NB4 (cell line): ENCODE measurements around the gene URB2.

ENCODE experiments used
- MAX ChIP-seq: IDR thresholded peaks from 2 replicates; pipeline ENCODE4 v1.6.1; 2011; ENCODE audit warnings: low read depth, low read length
- MYC ChIP-seq: IDR thresholded peaks from 2 replicates; pipeline ENCODE4 v1.6.1; 2011; ENCODE audit warnings: low read depth, low read length
- POLR2A ChIP-seq: IDR thresholded peaks from 2 replicates; pipeline ENCODE4 v1.6.1; 2011; ENCODE audit warnings: mild to moderate bottlenecking; ENCODE audit not compliant: insufficient read length; ENCODE audit errors: extremely low read depth
- TF ChIP-seq, protein P1 (sequence below): IDR thresholded peaks from one replicate; pipeline ENCODE4 v1.5.1; 2012; ENCODE audit warnings: low read depth, low read length

DNA sequence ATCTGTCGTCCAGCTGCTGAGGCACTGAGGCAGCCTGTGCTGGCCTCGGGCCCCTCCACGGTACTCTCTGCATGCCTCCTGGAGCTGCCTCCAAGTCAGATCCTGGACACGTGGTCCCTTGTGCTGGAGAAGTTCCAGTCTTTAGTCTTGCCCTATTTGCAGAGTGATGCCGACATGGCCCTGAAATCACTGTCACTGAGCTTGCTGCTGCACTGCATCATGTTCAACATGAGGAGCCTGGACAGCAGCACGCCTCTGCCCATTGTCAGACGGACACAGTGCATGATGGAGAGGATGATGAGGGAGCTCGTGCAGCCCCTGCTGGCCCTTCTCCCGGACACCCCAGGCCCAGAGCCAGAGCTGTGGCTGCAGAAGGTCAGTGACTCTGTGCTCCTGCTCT lies 10.0 kb downstream of the URB2 start:
- TF ChIP-seq, protein P1, sequence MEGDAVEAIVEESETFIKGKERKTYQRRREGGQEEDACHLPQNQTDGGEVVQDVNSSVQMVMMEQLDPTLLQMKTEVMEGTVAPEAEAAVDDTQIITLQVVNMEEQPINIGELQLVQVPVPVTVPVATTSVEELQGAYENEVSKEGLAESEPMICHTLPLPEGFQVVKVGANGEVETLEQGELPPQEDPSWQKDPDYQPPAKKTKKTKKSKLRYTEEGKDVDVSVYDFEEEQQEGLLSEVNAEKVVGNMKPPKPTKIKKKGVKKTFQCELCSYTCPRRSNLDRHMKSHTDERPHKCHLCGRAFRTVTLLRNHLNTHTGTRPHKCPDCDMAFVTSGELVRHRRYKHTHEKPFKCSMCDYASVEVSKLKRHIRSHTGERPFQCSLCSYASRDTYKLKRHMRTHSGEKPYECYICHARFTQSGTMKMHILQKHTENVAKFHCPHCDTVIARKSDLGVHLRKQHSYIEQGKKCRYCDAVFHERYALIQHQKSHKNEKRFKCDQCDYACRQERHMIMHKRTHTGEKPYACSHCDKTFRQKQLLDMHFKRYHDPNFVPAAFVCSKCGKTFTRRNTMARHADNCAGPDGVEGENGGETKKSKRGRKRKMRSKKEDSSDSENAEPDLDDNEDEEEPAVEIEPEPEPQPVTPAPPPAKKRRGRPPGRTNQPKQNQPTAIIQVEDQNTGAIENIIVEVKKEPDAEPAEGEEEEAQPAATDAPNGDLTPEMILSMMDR, result no peak
- TF ChIP-seq POLR2A, result no peak
- no peak for TF ChIP-seq MAX
- TF ChIP-seq MYC, result no peak
